ENCODE results near the gene TGFB1I1. TPM values are rescaled to one million over a fixed set of nuclear protein-coding genes. Genes with fewer than 3 reads are reported as not detected.

Gene TGFB1I1
- total RNA-seq, 1 donor from 2014 or later, result 19.2 TPM

DNA sequence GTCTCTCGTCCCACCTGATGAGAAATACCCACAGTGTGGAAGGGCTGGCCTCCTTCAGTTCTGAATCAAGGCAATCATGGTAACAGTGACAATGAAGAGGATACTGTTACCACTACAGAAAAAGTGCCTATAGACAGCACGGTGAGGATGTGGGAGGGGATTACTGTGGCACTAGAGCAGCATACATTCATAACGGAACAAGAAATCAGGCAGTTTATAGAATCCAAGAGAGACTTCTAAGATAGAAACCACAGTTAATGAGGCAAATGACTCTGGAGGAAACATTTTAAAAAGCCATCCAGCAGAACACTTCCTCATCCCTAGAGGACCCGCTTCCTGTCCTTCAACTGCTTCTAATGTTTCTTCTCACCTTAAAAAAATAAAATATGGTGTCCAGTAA is 33.5 kb downstream of the TGFB1I1 start:
- Mint-ChIP-seq H3K27ac (ENCODE audit: unreplicated experiment) (no peak overlapping the region), H3K36me3 (ENCODE audit: unreplicated experiment) (no peaks in the 10 kb centered on the region), H3K4me3 (ENCODE audit: unreplicated experiment) (no peak overlapping the region), H3K9me3 (ENCODE audit: unreplicated experiment) (peaks cover 3% of the 10 kb centered on the region), H3K27me3 (ENCODE audit: unreplicated experiment) (peaks cover 5% of the 10 kb centered on the region), H3K4me1 (ENCODE audit: low read depth, unreplicated experiment) (peaks cover 11% of the 10 kb centered on the region)
- TF ChIP-seq, protein P1, sequence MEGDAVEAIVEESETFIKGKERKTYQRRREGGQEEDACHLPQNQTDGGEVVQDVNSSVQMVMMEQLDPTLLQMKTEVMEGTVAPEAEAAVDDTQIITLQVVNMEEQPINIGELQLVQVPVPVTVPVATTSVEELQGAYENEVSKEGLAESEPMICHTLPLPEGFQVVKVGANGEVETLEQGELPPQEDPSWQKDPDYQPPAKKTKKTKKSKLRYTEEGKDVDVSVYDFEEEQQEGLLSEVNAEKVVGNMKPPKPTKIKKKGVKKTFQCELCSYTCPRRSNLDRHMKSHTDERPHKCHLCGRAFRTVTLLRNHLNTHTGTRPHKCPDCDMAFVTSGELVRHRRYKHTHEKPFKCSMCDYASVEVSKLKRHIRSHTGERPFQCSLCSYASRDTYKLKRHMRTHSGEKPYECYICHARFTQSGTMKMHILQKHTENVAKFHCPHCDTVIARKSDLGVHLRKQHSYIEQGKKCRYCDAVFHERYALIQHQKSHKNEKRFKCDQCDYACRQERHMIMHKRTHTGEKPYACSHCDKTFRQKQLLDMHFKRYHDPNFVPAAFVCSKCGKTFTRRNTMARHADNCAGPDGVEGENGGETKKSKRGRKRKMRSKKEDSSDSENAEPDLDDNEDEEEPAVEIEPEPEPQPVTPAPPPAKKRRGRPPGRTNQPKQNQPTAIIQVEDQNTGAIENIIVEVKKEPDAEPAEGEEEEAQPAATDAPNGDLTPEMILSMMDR (IDR thresholded peaks at IDR 0.05; ENCODE audit: partially characterized antibody, unreplicated experiment), result no peak
- DNase-seq, result no peak

GRCh38 chr16:31507617-31507928 is 35.6 kb downstream of the TGFB1I1 start:
- TF ChIP-seq, protein P1 (IDR thresholded peaks at IDR 0.05; ENCODE audit: partially characterized antibody, unreplicated experiment), result no peak
- H3K9me3 Mint-ChIP-seq (ENCODE audit: unreplicated experiment), result peaks cover 3% of the 10 kb centered on the region
- H3K27ac Mint-ChIP-seq (ENCODE audit: unreplicated experiment), result peak overlapping the region; percentile 44
- H3K4me1 Mint-ChIP-seq (ENCODE audit: low read depth, unreplicated experiment), result peaks cover 11% of the 10 kb centered on the region
- H3K27me3 Mint-ChIP-seq (ENCODE audit: unreplicated experiment), result peaks cover 5% of the 10 kb centered on the region
- H3K36me3 Mint-ChIP-seq (ENCODE audit: unreplicated experiment), result no peaks in the 10 kb centered on the region
- peak overlapping the region; percentile 91 for H3K4me3 Mint-ChIP-seq (ENCODE audit: unreplicated experiment)
- DNase-seq, result no peak

DNA sequence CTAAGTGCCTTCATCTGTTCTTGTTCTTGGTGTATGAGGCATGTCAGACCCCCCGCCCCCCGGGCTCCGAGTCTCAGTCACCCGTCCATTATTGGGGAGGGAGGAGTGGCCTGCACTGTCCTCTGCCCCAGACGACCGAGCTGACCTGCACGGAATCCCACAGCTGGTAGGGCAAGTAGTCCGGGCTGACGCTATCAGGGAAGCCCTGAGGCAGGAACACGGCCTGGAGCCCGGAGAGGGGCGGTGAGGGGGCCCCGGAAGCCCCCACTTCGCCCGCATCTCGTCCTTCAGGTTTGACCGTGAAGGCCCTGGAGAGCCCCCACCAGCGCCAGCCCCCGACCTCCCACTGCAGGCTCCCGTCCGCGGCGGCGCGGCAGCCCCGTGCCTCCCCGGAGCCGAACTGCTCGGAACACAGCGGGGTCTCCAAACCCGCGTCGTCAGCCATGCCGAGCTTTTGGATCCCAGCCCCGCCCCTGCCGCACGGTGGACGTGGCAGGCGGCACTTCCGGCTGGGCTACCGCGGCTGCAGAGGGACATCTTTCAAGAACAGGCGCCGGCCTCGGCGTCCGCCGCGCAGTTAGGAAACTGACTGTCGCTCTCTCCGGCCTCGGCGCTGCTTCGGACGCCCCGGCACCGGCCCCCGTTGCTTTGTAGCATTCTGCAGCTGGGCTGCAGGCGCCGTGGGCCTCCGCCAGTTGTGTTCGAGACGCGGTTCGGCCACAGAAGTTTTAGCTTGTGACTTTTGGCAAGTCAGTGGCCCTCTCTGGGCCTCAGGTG is 36.2 kb downstream of the TGFB1I1 start, which contains the start of gene RUSF1:
TSS of gene RUSF1 (minus strand) at position 463 of the 777 bp plus-strand sequence. CDS start at position 445, 18 bp downstream.
- Mint-ChIP-seq H3K4me3 (ENCODE audit: unreplicated experiment) (peak within 1 kb of the TSS; percentile 94), H3K36me3 (ENCODE audit: unreplicated experiment) (no peaks in the 10 kb centered on the region), H3K9me3 (ENCODE audit: unreplicated experiment) (peaks cover 3% of the 10 kb centered on the region), H3K4me1 (ENCODE audit: low read depth, unreplicated experiment) (peaks cover 11% of the 10 kb centered on the region), H3K27me3 (ENCODE audit: unreplicated experiment) (peaks cover 5% of the 10 kb centered on the region), H3K27ac (ENCODE audit: unreplicated experiment) (peak within 1 kb of the TSS; percentile 85)
- TF ChIP-seq, protein P1 (IDR thresholded peaks at IDR 0.05; ENCODE audit: partially characterized antibody, unreplicated experiment), result no peak
- DNase-seq, result peak; percentile 93

- Mint-ChIP-seq H3K9me3 (ENCODE audit: unreplicated experiment) (peaks cover 3% of the 10 kb centered on the region), H3K27me3 (ENCODE audit: unreplicated experiment) (peaks cover 5% of the 10 kb centered on the region), H3K27ac (ENCODE audit: unreplicated experiment) (peak overlapping the region; percentile 85), H3K4me1 (ENCODE audit: low read depth, unreplicated experiment) (peaks cover 11% of the 10 kb centered on the region), H3K4me3 (ENCODE audit: unreplicated experiment) (peak overlapping the region; percentile 94), H3K36me3 (ENCODE audit: unreplicated experiment) (no peaks in the 10 kb centered on the region)
- TF ChIP-seq, protein P1 (IDR thresholded peaks at IDR 0.05; ENCODE audit: partially characterized antibody, unreplicated experiment), result no peak
- DNase-seq, result no peak
Observed at GRCh38 chr16:31508706-31509195, 36.8 kb downstream of the TGFB1I1 start.

- Mint-ChIP-seq H3K4me1 (ENCODE audit: low read depth, unreplicated experiment) (peaks cover 7% of the 10 kb centered on the region), H3K27me3 (ENCODE audit: unreplicated experiment) (peaks cover 5% of the 10 kb centered on the region), H3K9me3 (ENCODE audit: unreplicated experiment) (peaks cover 3% of the 10 kb centered on the region), H3K36me3 (ENCODE audit: unreplicated experiment) (no peaks in the 10 kb centered on the region), H3K4me3 (ENCODE audit: unreplicated experiment) (no peak overlapping the region), H3K27ac (ENCODE audit: unreplicated experiment) (no peak overlapping the region)
- TF ChIP-seq, protein P1 (IDR thresholded peaks at IDR 0.05; ENCODE audit: partially characterized antibody, unreplicated experiment), result no peak
- DNase-seq, result no peak
Observed at GRCh38 chr16:31513126-31513525, 41.2 kb downstream of the TGFB1I1 start.
